Sigmoid colon (tissue), 7 donors: ENCODE measurements around the gene PPP2R2B. TPM values are rescaled to one million over a fixed set of nuclear protein-coding genes. Genes with fewer than 3 reads are reported as not detected.

Experiments used
- DNase-seq: peaks from one replicate; pipeline ENCODE4 v3.0.0-alpha.2; 2019
- H3K27ac ChIP-seq, 4 donors: fragments of 200-600 bp; sonication (generic); one replicate each; pipeline ENCODE4 v1.5.1; 2016 to 2019; ENCODE audit warnings: mild to moderate bottlenecking in 1 of 4
- H3K27me3 ChIP-seq, 3 donors: fragments of 200-600 bp; sonication (generic); one replicate each; pipeline ENCODE4 v1.5.1; 2019; ENCODE audit warnings: mild to moderate bottlenecking in 1 of 3
- H3K36me3 ChIP-seq, 4 donors: fragments of 200-600 bp; sonication (generic); one replicate each; pipeline ENCODE4 v1.5.1; 2016 to 2019
- H3K4me1 ChIP-seq, 4 donors: fragments of 200-600 bp; sonication (generic); one replicate each; pipeline ENCODE4 v1.5.1; 2017 to 2019
- H3K4me3 ChIP-seq, 4 donors: fragments of 200-600 bp; sonication (generic); one replicate each; pipeline ENCODE4 v1.5.1; 2017 to 2019; ENCODE audit warnings: mild to moderate bottlenecking in 2 of 4, moderate library complexity in 1 of 4
- H3K9me3 ChIP-seq, 4 donors: fragments of 200-600 bp in 3 of 4; sonication (generic) in 3 of 4; one replicate each; pipeline versions ENCODE4 v1.5.1 to v1.6.1; 2013 to 2019
- CTCF ChIP-seq, 4 experiments: fragments of 450-650 bp in 3 of 4; fragments of 200-600 bp in 1 of 4; IDR thresholded peaks; one replicate each; pipeline ENCODE4 v1.5.1; 2016 to 2019; ENCODE audit warnings: antibody characterized with exemption in 4 of 4, mild to moderate bottlenecking in 3 of 4, moderate library complexity in 2 of 4
- EP300 ChIP-seq, 4 donors: sonication (generic); formaldehyde crosslinking; IDR thresholded peaks; one replicate each; pipeline ENCODE4 v1.6.1; 2017; ENCODE audit warnings: antibody characterized with exemption in 4 of 4
- POLR2A ChIP-seq, 2 donors: fragments of 450-650 bp; IDR thresholded peaks; one replicate each; pipeline ENCODE4 v1.6.1; 2016; ENCODE audit warnings: antibody characterized with exemption in 2 of 2, mild to moderate bottlenecking in 2 of 2, moderate library complexity in 2 of 2
- POLR2AphosphoS5 ChIP-seq, 4 donors: sonication (generic); formaldehyde crosslinking; IDR thresholded peaks; one replicate each; pipeline ENCODE4 v1.6.1; 2017; ENCODE audit warnings: antibody characterized with exemption in 4 of 4
- WGBS, 2 donors: extraction: QIAGEN DNeasy Blood & Tissue Kit; methylation state at CpG; one replicate each; pipeline ENCODE4 v1.1.7; 2013; 5-methylcytosine and 5-hydroxymethylcytosine counted together
- intact Hi-C: fragments of 100-400 bp; cut with DNase I; formaldehyde crosslinking; loops from one replicate; pipeline ENCODE4 v1.15.1; 2023
- polyA plus RNA-seq, 3 donors: library from polyadenylated mRNA; stranded (reverse); fragments of 200-250 nt; gene quantifications; one replicate each; pipeline ENCODE4 v1.2.3, GENCODE V29; 2013
- total RNA-seq, 4 donors: library from RNA; depleted of rRNA; stranded (reverse); fragments of >200 nt; gene quantifications; one replicate each; pipeline ENCODE4 v1.1.0, GENCODE V29; 2016
- donor health status: healthy with polysubstance abuse.
- donor health status: Bipolar disorder and iron deficiency.
- donor health status: healthy.

PPP2R2B gene
- total and polyA plus RNA-seq, 7 donors: 0.60 to 19.6 (median 7.4) TPM; not detected in 1

- Histone ChIP-seq H3K4me1 (no peaks in the 10 kb centered on the region), H3K27me3 (no peaks in the 10 kb centered on the region), H3K27ac (no peak overlapping the region), H3K9me3 (no peaks in the 10 kb centered on the region), H3K36me3 (no peaks in the 10 kb centered on the region), H3K4me3 (no peak overlapping the region)
- TF ChIP-seq POLR2AphosphoS5 (IDR thresholded peaks at IDR 0.05) (no peak), CTCF (IDR thresholded peaks at IDR 0.05) (no peak), EP300 (IDR thresholded peaks at IDR 0.05) (no peak), POLR2A (IDR thresholded peaks at IDR 0.05) (no peak)
- WGBS, 2 donors: 95 to 98% methylated on average over 1 of the region's 1 CpG
- DNase-seq: no peak
- intact Hi-C loops: no loop called here
These were observed 13.0 kb upstream of the PPP2R2B start for GRCh38 chr5:146891511-146891910.

DNA sequence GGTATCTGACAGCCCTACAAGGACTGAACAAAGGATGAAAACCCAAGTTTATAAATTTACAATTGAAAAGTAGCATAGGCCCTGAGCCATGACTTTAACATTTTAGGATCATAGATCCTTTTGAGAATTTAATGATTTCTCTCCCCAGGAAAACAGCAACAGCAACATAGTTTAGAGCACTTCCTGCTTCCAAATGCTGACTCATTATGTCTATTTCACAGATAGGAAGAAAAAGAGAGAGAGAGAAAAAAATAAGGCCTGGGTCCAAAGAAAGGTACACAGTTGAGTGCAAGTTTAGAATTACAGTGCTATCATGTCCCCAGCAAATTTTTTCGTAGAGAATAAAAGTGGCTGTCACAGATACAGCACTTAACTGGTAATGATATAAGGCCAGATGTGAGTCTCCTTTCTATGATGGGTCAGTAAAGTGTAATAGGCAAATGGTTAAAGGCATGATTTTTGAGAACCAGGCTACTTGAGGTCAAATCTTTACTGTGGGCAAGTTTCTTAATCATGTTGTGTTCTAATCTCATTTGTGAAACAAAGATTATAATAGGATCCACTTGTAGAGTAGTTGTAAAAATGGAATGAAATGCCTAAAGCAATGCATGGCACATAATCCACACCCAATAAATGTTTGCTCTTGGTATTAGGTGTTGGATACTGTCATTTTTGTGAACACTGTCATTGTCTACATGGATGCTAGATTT, 12.3 kb upstream of the PPP2R2B start:
- TF ChIP-seq POLR2A (IDR thresholded peaks at IDR 0.05): no peak
- TF ChIP-seq EP300 (IDR thresholded peaks at IDR 0.05): no peak
- TF ChIP-seq CTCF (IDR thresholded peaks at IDR 0.05): no peak
- TF ChIP-seq POLR2AphosphoS5 (IDR thresholded peaks at IDR 0.05): no peak
- Histone ChIP-seq H3K27me3 (no peaks in the 10 kb centered on the region), H3K4me3 (no peak overlapping the region), H3K4me1 (no peaks in the 10 kb centered on the region), H3K27ac (no peak overlapping the region), H3K9me3 (no peaks in the 10 kb centered on the region), H3K36me3 (no peaks in the 10 kb centered on the region)
- intact Hi-C loops: no loop called here
- DNase-seq: no peak
- WGBS, 2 donors: 68% methylated on average over 1 of the region's 1 CpG

- H3K27me3 ChIP-seq: no peaks in the 10 kb centered on the region
- no peak for DNase-seq
- no peak overlapping the region for H3K4me3 ChIP-seq
- no peaks in the 10 kb centered on the region for H3K36me3 ChIP-seq
- no peaks in the 10 kb centered on the region for H3K4me1 ChIP-seq
- TF ChIP-seq CTCF (IDR thresholded peaks at IDR 0.05) (no peak), POLR2A (IDR thresholded peaks at IDR 0.05) (no peak), EP300 (IDR thresholded peaks at IDR 0.05) (no peak), POLR2AphosphoS5 (IDR thresholded peaks at IDR 0.05) (no peak)
- intact Hi-C loops: no loop called here
- no peak overlapping the region for H3K27ac ChIP-seq
- H3K9me3 ChIP-seq: no peaks in the 10 kb centered on the region
- WGBS, 2 donors: 63 to 81% methylated on average over 2 of the region's 2 CpGs
These were observed 11.5 kb upstream of the PPP2R2B start for GRCh38 chr5:146890066-146890465.

- intact Hi-C loops: no loop called here
- Histone ChIP-seq H3K36me3 (no peaks in the 10 kb centered on the region), H3K4me1 (no peaks in the 10 kb centered on the region), H3K27me3 (no peaks in the 10 kb centered on the region), H3K9me3 (no peaks in the 10 kb centered on the region), H3K27ac (no peak overlapping the region), H3K4me3 (no peak overlapping the region)
- no peak for DNase-seq
- no peak for TF ChIP-seq EP300 (IDR thresholded peaks at IDR 0.05)
- TF ChIP-seq CTCF (IDR thresholded peaks at IDR 0.05): no peak
- no peak for TF ChIP-seq POLR2A (IDR thresholded peaks at IDR 0.05)
- TF ChIP-seq POLR2AphosphoS5 (IDR thresholded peaks at IDR 0.05): no peak
- 35 to 72% methylated on average over 1 of the region's 1 CpG for WGBS, 2 donors
These were observed 10.6 kb upstream of the PPP2R2B start for GRCh38 chr5:146889169-146889568.
